Neuronal stem cell (in vitro differentiated cells): ENCODE measurements around the gene FAM83E.

Experiments used
- DNase-seq: peaks from one replicate; pipeline ENCODE4 v3.0.0-alpha.2; 2013; ENCODE audit warnings: low spot score
- H2AFZ ChIP-seq: one replicate; pipeline ENCODE4 v1.6.1; 2013; ENCODE audit warnings: mild to moderate bottlenecking, low read length, inconsistent platforms
- H2AK5ac ChIP-seq: 2 replicates; pipeline ENCODE4 v1.6.1; 2013; ENCODE audit warnings: low read depth, mild to moderate bottlenecking, inconsistent platforms, low read length, moderate library complexity, mixed read lengths
- H2BK120ac ChIP-seq: 2 replicates; pipeline ENCODE4 v1.6.1; 2013; ENCODE audit warnings: low read depth, mild to moderate bottlenecking, inconsistent platforms, low read length, moderate library complexity, mixed read lengths
- H2BK12ac ChIP-seq: one replicate; pipeline ENCODE4 v1.6.1; 2013; ENCODE audit warnings: low read length, inconsistent platforms
- H2BK15ac ChIP-seq: 2 replicates; pipeline ENCODE4 v1.6.1; 2013; ENCODE audit warnings: mild to moderate bottlenecking, low read length, inconsistent platforms, mixed read lengths
- H2BK5ac ChIP-seq: one replicate; pipeline ENCODE4 v1.6.1; 2013; ENCODE audit warnings: inconsistent platforms, mild to moderate bottlenecking, low read length, moderate library complexity
- H3K14ac ChIP-seq: one replicate; pipeline ENCODE4 v1.6.1; 2013; ENCODE audit warnings: low read length, inconsistent platforms
- H3K18ac ChIP-seq: 2 replicates; pipeline ENCODE4 v1.6.1; 2013; ENCODE audit warnings: low read length, inconsistent platforms
- H3K23ac ChIP-seq: 2 replicates; pipeline ENCODE4 v1.6.1; 2013; ENCODE audit warnings: low read depth, mild to moderate bottlenecking, mixed read lengths, low read length, inconsistent platforms; ENCODE audit not compliant: poor library complexity
- H3K27ac ChIP-seq: replicated peaks from 3 replicates; pipeline ENCODE4 v1.5.1; 2013; ENCODE audit warnings: low read length, inconsistent platforms
- H3K27me3 ChIP-seq, 3 experiments: 2 replicates each; pipeline ENCODE4 v1.6.1; 2013; ENCODE audit warnings: low read length in 3 of 3, mild to moderate bottlenecking in 2 of 3, inconsistent platforms in 1 of 3, low read depth in 1 of 3, mixed read lengths in 1 of 3, moderate library complexity in 1 of 3; ENCODE audit not compliant: control insufficient read depth in 3 of 3, insufficient read depth in 3 of 3
- H3K36me3 ChIP-seq, 2 donors: replicated peaks in 1 of 2; 2 replicates each; pipeline ENCODE4 v1.6.1; 2013; ENCODE audit warnings: low read length in 2 of 2; ENCODE audit not compliant: control insufficient read depth in 2 of 2, insufficient read depth in 2 of 2
- H3K4ac ChIP-seq: 2 replicates; pipeline ENCODE4 v1.6.1; 2013; ENCODE audit warnings: inconsistent platforms, mild to moderate bottlenecking, low read length, moderate library complexity
- H3K4me1 ChIP-seq, 2 donors: 1 replicate in 1 of 2; 2 replicates in 1 of 2; pipeline ENCODE4 v1.6.1; 2013; ENCODE audit warnings: low read length in 2 of 2, low read depth in 1 of 2; ENCODE audit not compliant: control insufficient read depth in 2 of 2, insufficient read depth in 1 of 2
- H3K4me2 ChIP-seq: one replicate; pipeline ENCODE4 v1.6.1; 2013; ENCODE audit warnings: mild to moderate bottlenecking, low read length, inconsistent platforms; ENCODE audit not compliant: insufficient read depth, poor library complexity, severe bottlenecking
- H3K4me3 ChIP-seq, 2 donors: 2 replicates each; pipeline ENCODE4 v1.5.1; 2013; ENCODE audit warnings: low read length in 2 of 2, mild to moderate bottlenecking in 2 of 2, inconsistent platforms in 1 of 2, moderate library complexity in 1 of 2
- H3K79me1 ChIP-seq: one replicate; pipeline ENCODE4 v1.6.1; 2013; ENCODE audit warnings: low read depth, mild to moderate bottlenecking, inconsistent platforms, low read length, moderate library complexity
- H3K9ac ChIP-seq: one replicate; pipeline ENCODE4 v1.6.1; 2013; ENCODE audit warnings: mild to moderate bottlenecking, low read depth, low read length, inconsistent platforms; ENCODE audit not compliant: poor library complexity
- H3K9me3 ChIP-seq, 2 donors: replicated peaks in 1 of 2; 2 replicates each; pipeline versions ENCODE3 to v1.6.1; 2013; ENCODE audit warnings: low read length in 2 of 2, mild to moderate bottlenecking in 2 of 2, inconsistent platforms in 1 of 2, low read depth in 1 of 2, mixed read lengths in 1 of 2, moderate library complexity in 1 of 2; ENCODE audit not compliant: control insufficient read depth in 2 of 2, insufficient read depth in 1 of 2
- H4K8ac ChIP-seq: one replicate; pipeline ENCODE4 v1.6.1; 2013; ENCODE audit warnings: low read depth, mild to moderate bottlenecking, inconsistent platforms, low read length, moderate library complexity
- H4K91ac ChIP-seq: one replicate; pipeline ENCODE4 v1.6.1; 2013; ENCODE audit warnings: low read length, low read depth, mild to moderate bottlenecking, inconsistent platforms; ENCODE audit not compliant: poor library complexity
- WGBS, 2 donors: extraction: QIAGEN DNeasy Blood & Tissue Kit; methylation state at CpG; one replicate each; pipeline ENCODE4 v1.1.7; 2013; ENCODE audit warnings: missing lambda C conversion rate in 2 of 2, mixed read lengths in 1 of 2; ENCODE audit not compliant: insufficient read length in 2 of 2, insufficient replicate concordance in 1 of 2; ENCODE audit errors: extremely low coverage in 2 of 2; 5-methylcytosine and 5-hydroxymethylcytosine counted together

The FAM83E gene

GRCh38 chr19:48656840-48657474, 42.1 kb upstream of the FAM83E start:
- Histone ChIP-seq H4K91ac (no peak overlapping the region), H4K8ac (no peak overlapping the region), H2BK5ac (no peak overlapping the region), H3K4me3 (no peak overlapping the region), H2AK5ac (no peak overlapping the region), H3K9ac (no peak overlapping the region), H2BK15ac (no peak overlapping the region), H3K27ac (no peak overlapping the region), H2AFZ (peak overlapping the region; percentile 62), H3K4me2 (no peak overlapping the region), H2BK120ac (no peak overlapping the region), H3K4ac (no peak overlapping the region), H3K9me3 (no peaks in the 10 kb centered on the region), H2BK12ac (no peak overlapping the region), H3K36me3 (no peaks in the 10 kb centered on the region), H3K27me3 (no peaks in the 10 kb centered on the region), H3K18ac (no peak overlapping the region), H3K79me1 (no peaks in the 10 kb centered on the region), H3K14ac (no peak overlapping the region), H3K23ac (no peak overlapping the region), H3K4me1 (peaks cover 5 to 9% of the 10 kb centered on the region in 2 donors)
- DNase-seq: no peak
- WGBS, 2 donors: no CpG with 5 or more reads among the region's 16 CpGs

- H3K9me3 ChIP-seq: no peaks in the 10 kb centered on the region
- no peak overlapping the region for H2BK5ac ChIP-seq
- no CpG with 5 or more reads among the region's 11 CpGs for WGBS, 2 donors
- H3K18ac ChIP-seq: peak overlapping the region; percentile 77
- no peak overlapping the region for H2BK120ac ChIP-seq
- peaks cover 5% of the 10 kb centered on the region in 2 donors for H3K4me1 ChIP-seq
- H4K8ac ChIP-seq: peak overlapping the region; percentile 48
- no peak overlapping the region for H3K4me3 ChIP-seq
- no peaks in the 10 kb centered on the region for H3K79me1 ChIP-seq
- H3K4me2 ChIP-seq: no peak overlapping the region
- H2AFZ ChIP-seq: no peak overlapping the region
- no peaks in the 10 kb centered on the region for H3K36me3 ChIP-seq
- peak overlapping the region; percentile 87 for H2BK15ac ChIP-seq
- H3K9ac ChIP-seq: no peak overlapping the region
- peak overlapping the region; percentile 89 for H3K23ac ChIP-seq
- no peak overlapping the region for H3K27ac ChIP-seq
- H3K14ac ChIP-seq: no peak overlapping the region
- H3K27me3 ChIP-seq: no peaks in the 10 kb centered on the region
- peak overlapping the region; percentile 72 for H4K91ac ChIP-seq
- H2AK5ac ChIP-seq: peak overlapping the region; percentile 70
- no peak overlapping the region for H3K4ac ChIP-seq
- no peak for DNase-seq
- no peak overlapping the region for H2BK12ac ChIP-seq
These were observed 39.6 kb upstream of the FAM83E start for GRCh38 chr19:48654299-48655059.

GRCh38 chr19:48651683-48652048, 36.8 kb upstream of the FAM83E start:
- Histone ChIP-seq H2BK15ac (no peak overlapping the region), H3K18ac (peak overlapping the region; percentile 27)
- no CpG with 5 or more reads among the region's 5 CpGs for WGBS, 2 donors

GRCh38 chr19:48650974-48651682, 36.3 kb upstream of the FAM83E start:
- no peak overlapping the region for H2BK12ac ChIP-seq
- H3K79me1 ChIP-seq: no peaks in the 10 kb centered on the region
- peak overlapping the region; percentile 46 for H2AK5ac ChIP-seq
- H3K4ac ChIP-seq: no peak overlapping the region
- no CpG with 5 or more reads among the region's 12 CpGs for WGBS, 2 donors
- H2BK5ac ChIP-seq: no peak overlapping the region
- no peak overlapping the region for H4K91ac ChIP-seq
- H3K9me3 ChIP-seq: no peaks in the 10 kb centered on the region
- DNase-seq: no peak
- H2BK15ac ChIP-seq: peak overlapping the region; percentile 49
- H3K4me1 ChIP-seq: peaks cover 2% of the 10 kb centered on the region in 2 donors
- H2BK120ac ChIP-seq: no peak overlapping the region
- no peaks in the 10 kb centered on the region for H3K27me3 ChIP-seq
- no peak overlapping the region for H3K27ac ChIP-seq
- no peak overlapping the region for H4K8ac ChIP-seq
- H3K14ac ChIP-seq: no peak overlapping the region
- H3K18ac ChIP-seq: no peak overlapping the region
- no peak overlapping the region for H2AFZ ChIP-seq
- no peak overlapping the region for H3K4me2 ChIP-seq
- H3K23ac ChIP-seq: no peak overlapping the region
- H3K9ac ChIP-seq: peak overlapping the region; percentile 4
- H3K4me3 ChIP-seq: no peak overlapping the region
- no peaks in the 10 kb centered on the region for H3K36me3 ChIP-seq

More at GRCh38 chr19:48651683-48652048, 36.8 kb upstream of the FAM83E start:
- Histone ChIP-seq H2BK5ac (no peak overlapping the region), H2BK120ac (no peak overlapping the region), H3K36me3 (no peaks in the 10 kb centered on the region), H3K4ac (no peak overlapping the region), H3K4me3 (no peak overlapping the region), H2AK5ac (peak overlapping the region; percentile 25), H3K79me1 (no peaks in the 10 kb centered on the region), H2BK12ac (no peak overlapping the region), H3K9ac (no peak overlapping the region), H3K27ac (no peak overlapping the region), H4K8ac (no peak overlapping the region), H3K23ac (no peak overlapping the region), H4K91ac (no peak overlapping the region), H3K14ac (no peak overlapping the region), H3K4me2 (no peak overlapping the region), H3K9me3 (no peaks in the 10 kb centered on the region), H3K4me1 (peaks cover 1 to 2% of the 10 kb centered on the region in 2 donors), H3K27me3 (no peaks in the 10 kb centered on the region), H2AFZ (no peak overlapping the region)
- no peak for DNase-seq
